ENCODE results near the gene MXD4.

MXD4 gene

GRCh38 chr4:2251795-2252529, 9.9 kb downstream of the MXD4 start:
- Histone ChIP-seq H3K36me3 (ENCODE audit: control insufficient read depth in 1 of 2, insufficient read depth in 2 of 2, low read length in 2 of 2) (peaks cover 23 to 62% of the 10 kb centered on the region in 2 donors), H3K27me3 (ENCODE audit: low read depth, low read length) (no peaks in the 10 kb centered on the region), H3K4me1 (ENCODE audit: control insufficient read depth in 1 of 2, insufficient read depth in 2 of 2, low read length in 2 of 2) (peaks cover 6 to 21% of the 10 kb centered on the region in 2 donors), H3K4me3 (ENCODE audit: low read depth in 1 of 2, low read length in 2 of 2) (no peak overlapping the region), H3K27ac (ENCODE audit: low read length) (no peak overlapping the region), H3K9me3 (ENCODE audit: control insufficient read depth in 1 of 2, low read length in 2 of 2) (no peaks in the 10 kb centered on the region)

- Histone ChIP-seq H3K36me3 (ENCODE audit: control insufficient read depth in 1 of 2, insufficient read depth in 2 of 2, low read length in 2 of 2) (peaks cover 23 to 66% of the 10 kb centered on the region in 2 donors), H3K4me1 (ENCODE audit: control insufficient read depth in 1 of 2, insufficient read depth in 2 of 2, low read length in 2 of 2) (peaks cover 4 to 13% of the 10 kb centered on the region in 2 donors), H3K4me3 (ENCODE audit: low read depth in 1 of 2, low read length in 2 of 2) (no peak overlapping the region), H3K9me3 (ENCODE audit: control insufficient read depth in 1 of 2, low read length in 2 of 2) (no peaks in the 10 kb centered on the region), H3K27ac (ENCODE audit: low read length) (no peak overlapping the region), H3K27me3 (ENCODE audit: low read depth, low read length) (no peaks in the 10 kb centered on the region)
Measured at GRCh38 chr4:2251073-2251794, 10.7 kb downstream of the MXD4 start.

DNA sequence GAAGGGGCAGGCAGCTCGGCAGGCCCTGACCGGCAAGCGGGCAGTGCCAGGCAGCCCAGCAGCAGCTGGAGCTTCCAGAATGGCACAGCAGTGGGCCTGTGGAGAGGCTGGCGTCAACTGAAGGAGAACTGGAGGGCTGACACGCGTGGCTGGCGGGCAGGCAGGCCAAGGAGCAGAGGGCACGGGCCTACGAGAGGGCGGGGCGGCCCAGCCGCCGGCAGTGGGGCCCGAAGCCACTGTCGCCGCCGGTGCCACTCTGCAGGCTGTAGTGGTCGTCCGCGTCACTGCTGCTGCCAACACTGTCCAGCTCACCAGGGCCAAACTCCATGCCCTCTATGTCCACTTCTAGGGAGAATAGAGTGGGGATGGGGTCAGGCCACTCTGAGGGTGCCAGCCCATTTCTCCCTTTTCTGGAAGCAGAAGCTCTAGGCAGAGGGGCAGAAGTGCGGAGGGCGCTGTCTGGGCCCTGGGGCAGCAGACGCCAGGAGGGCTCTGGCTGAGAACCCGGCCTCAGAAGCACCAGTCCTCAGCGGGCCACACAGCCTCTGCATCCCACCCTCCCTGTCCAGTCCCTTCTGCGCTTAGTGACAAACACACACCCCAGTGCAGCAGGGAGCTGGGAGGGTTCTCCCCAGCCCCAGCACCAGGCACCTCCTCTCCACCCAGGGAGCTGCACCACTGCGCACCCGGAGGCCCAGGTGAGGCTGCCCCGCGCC, 11.4 kb downstream of the MXD4 start:
- peaks cover 0 to 7% of the 10 kb centered on the region in 2 donors for H3K4me1 ChIP-seq (ENCODE audit: control insufficient read depth in 1 of 2, insufficient read depth in 2 of 2, low read length in 2 of 2)
- no peak overlapping the region for H3K4me3 ChIP-seq (ENCODE audit: low read depth in 1 of 2, low read length in 2 of 2)
- no peaks in the 10 kb centered on the region for H3K9me3 ChIP-seq (ENCODE audit: control insufficient read depth in 1 of 2, low read length in 2 of 2)
- H3K27me3 ChIP-seq (ENCODE audit: low read depth, low read length), result no peaks in the 10 kb centered on the region
- no peak overlapping the region for H3K27ac ChIP-seq (ENCODE audit: low read length)
- peaks cover 23 to 66% of the 10 kb centered on the region in 2 donors for H3K36me3 ChIP-seq (ENCODE audit: control insufficient read depth in 1 of 2, insufficient read depth in 2 of 2, low read length in 2 of 2)

DNA sequence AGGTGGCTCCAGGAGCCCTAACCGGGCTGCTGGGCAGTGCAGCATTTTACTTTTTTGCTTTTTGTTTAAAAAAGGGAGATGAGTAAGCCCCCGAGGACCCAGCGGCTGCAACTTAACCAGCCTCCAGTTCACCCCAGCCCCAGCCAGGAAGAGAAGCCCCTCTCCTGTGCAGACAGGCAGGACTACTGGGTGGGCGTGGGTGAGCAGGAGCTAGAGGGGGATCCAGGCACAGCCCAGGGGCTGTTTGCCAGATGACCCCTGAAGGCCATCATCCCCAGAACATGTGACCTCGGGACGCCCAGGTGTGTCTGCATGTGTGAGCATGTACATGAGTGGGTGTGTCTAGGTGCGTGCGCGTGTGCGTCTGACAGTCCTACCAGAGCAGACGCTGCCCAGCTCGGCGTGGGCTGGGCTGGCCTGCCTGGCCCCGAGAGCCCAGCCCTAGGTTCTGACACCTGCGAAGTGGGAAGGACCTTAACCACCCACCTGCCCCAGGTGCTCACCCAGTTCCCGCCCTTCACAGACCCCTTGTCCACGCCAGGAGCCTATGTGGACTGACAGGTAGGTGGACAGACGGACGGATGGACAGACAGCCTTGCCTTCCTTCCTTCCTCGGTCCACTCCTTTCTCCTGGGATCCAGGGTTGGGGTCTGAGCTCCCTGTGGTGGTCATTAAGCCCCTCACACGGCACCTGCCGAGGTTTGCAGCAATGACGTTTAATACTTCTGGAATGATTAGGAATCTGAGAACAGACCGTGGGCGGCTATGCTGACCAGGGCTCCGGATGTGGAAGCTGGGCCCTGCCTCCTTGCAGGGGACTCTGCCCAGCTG, 12.2 kb downstream of the MXD4 start:
- H3K27me3 ChIP-seq (ENCODE audit: low read depth, low read length), result no peaks in the 10 kb centered on the region
- no peak overlapping the region for H3K4me3 ChIP-seq (ENCODE audit: low read depth in 1 of 2, low read length in 2 of 2)
- H3K36me3 ChIP-seq (ENCODE audit: control insufficient read depth in 1 of 2, insufficient read depth in 2 of 2, low read length in 2 of 2), result peaks cover 18 to 65% of the 10 kb centered on the region in 2 donors
- peaks cover 0 to 8% of the 10 kb centered on the region in 2 donors for H3K4me1 ChIP-seq (ENCODE audit: control insufficient read depth in 1 of 2, insufficient read depth in 2 of 2, low read length in 2 of 2)
- H3K27ac ChIP-seq (ENCODE audit: low read length), result no peak overlapping the region
- H3K9me3 ChIP-seq (ENCODE audit: control insufficient read depth in 1 of 2, low read length in 2 of 2), result no peaks in the 10 kb centered on the region

GRCh38 chr4:2248821-2249261, 13.1 kb downstream of the MXD4 start:
- H3K4me3 ChIP-seq (ENCODE audit: low read depth in 1 of 2, low read length in 2 of 2), result no peak overlapping the region
- no peak overlapping the region for H3K27ac ChIP-seq (ENCODE audit: low read length)
- no peaks in the 10 kb centered on the region for H3K27me3 ChIP-seq (ENCODE audit: low read depth, low read length)
- no peaks in the 10 kb centered on the region for H3K9me3 ChIP-seq (ENCODE audit: control insufficient read depth in 1 of 2, low read length in 2 of 2)
- peaks cover 12 to 61% of the 10 kb centered on the region in 2 donors for H3K36me3 ChIP-seq (ENCODE audit: control insufficient read depth in 1 of 2, insufficient read depth in 2 of 2, low read length in 2 of 2)
- H3K4me1 ChIP-seq (ENCODE audit: control insufficient read depth in 1 of 2, insufficient read depth in 2 of 2, low read length in 2 of 2), result peaks cover 0 to 15% of the 10 kb centered on the region in 2 donors

GRCh38 chr4:2248044-2248780, 13.7 kb downstream of the MXD4 start:
- H3K4me1 ChIP-seq (ENCODE audit: control insufficient read depth in 1 of 2, insufficient read depth in 2 of 2, low read length in 2 of 2), result peaks cover 3 to 21% of the 10 kb centered on the region in 2 donors
- H3K9me3 ChIP-seq (ENCODE audit: control insufficient read depth in 1 of 2, low read length in 2 of 2), result no peaks in the 10 kb centered on the region
- H3K4me3 ChIP-seq (ENCODE audit: low read depth in 1 of 2, low read length in 2 of 2), result no peak overlapping the region
- peaks cover 8 to 55% of the 10 kb centered on the region in 2 donors for H3K36me3 ChIP-seq (ENCODE audit: control insufficient read depth in 1 of 2, insufficient read depth in 2 of 2, low read length in 2 of 2)
- H3K27me3 ChIP-seq (ENCODE audit: low read depth, low read length), result no peaks in the 10 kb centered on the region
- H3K27ac ChIP-seq (ENCODE audit: low read length), result no peak overlapping the region

GRCh38 chr4:2247128-2248043, 14.5 kb downstream of the MXD4 start:
- H3K4me3 ChIP-seq (ENCODE audit: low read depth in 1 of 2, low read length in 2 of 2), result no peak overlapping the region
- H3K36me3 ChIP-seq (ENCODE audit: control insufficient read depth in 1 of 2, insufficient read depth in 2 of 2, low read length in 2 of 2), result peaks cover 3 to 48% of the 10 kb centered on the region in 2 donors
- H3K27ac ChIP-seq (ENCODE audit: low read length), result no peak overlapping the region
- H3K4me1 ChIP-seq (ENCODE audit: control insufficient read depth in 1 of 2, insufficient read depth in 2 of 2, low read length in 2 of 2), result peaks cover 4 to 21% of the 10 kb centered on the region in 2 donors
- H3K9me3 ChIP-seq (ENCODE audit: control insufficient read depth in 1 of 2, low read length in 2 of 2), result no peaks in the 10 kb centered on the region
- H3K27me3 ChIP-seq (ENCODE audit: low read depth, low read length), result no peaks in the 10 kb centered on the region

DNA sequence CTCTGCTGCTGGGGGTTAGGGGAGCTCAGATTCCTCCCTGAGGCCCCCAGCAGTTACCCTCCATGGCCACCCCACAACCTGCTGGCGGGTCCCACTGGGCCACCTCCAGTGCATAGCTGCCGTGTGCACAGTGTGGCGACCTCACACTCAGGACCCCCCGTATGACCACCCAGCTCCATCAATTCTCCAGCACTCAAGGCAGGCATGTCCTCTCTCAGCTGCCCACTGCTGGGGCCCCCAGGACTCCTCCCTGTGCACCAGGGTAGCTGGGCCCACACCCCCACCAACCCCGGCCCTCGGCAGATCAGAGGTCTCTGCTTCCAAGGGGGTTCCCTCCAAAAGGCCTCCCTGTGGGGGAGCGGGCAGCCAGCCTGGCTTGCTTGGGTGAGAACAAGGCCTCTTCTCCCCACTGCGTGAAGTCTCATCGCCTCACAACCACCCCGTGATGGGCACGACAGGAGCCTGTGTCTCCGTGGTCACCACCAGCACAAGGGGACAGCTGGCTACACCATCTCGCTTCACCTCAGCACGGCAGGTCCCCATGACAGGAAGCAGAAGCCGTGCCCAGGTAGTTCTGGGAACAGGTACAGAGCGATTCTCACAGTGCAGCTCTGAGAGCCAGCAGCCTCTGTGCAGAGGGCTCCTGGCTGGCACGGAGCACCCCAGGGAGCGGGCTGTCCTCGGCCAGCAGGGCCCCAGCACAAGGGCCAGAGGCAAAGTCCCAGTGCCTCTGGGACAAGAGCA, 15.4 kb downstream of the MXD4 start:
- H3K9me3 ChIP-seq (ENCODE audit: control insufficient read depth in 1 of 2, low read length in 2 of 2), result no peaks in the 10 kb centered on the region
- H3K27ac ChIP-seq (ENCODE audit: low read length), result no peak overlapping the region
- no peak overlapping the region for H3K4me3 ChIP-seq (ENCODE audit: low read depth in 1 of 2, low read length in 2 of 2)
- peaks cover 3 to 39% of the 10 kb centered on the region in 2 donors for H3K36me3 ChIP-seq (ENCODE audit: control insufficient read depth in 1 of 2, insufficient read depth in 2 of 2, low read length in 2 of 2)
- no peaks in the 10 kb centered on the region for H3K27me3 ChIP-seq (ENCODE audit: low read depth, low read length)
- peaks cover 4 to 21% of the 10 kb centered on the region in 2 donors for H3K4me1 ChIP-seq (ENCODE audit: control insufficient read depth in 1 of 2, insufficient read depth in 2 of 2, low read length in 2 of 2)

- peaks cover 2 to 33% of the 10 kb centered on the region in 2 donors for H3K36me3 ChIP-seq (ENCODE audit: control insufficient read depth in 1 of 2, insufficient read depth in 2 of 2, low read length in 2 of 2)
- H3K27me3 ChIP-seq (ENCODE audit: low read depth, low read length), result no peaks in the 10 kb centered on the region
- H3K27ac ChIP-seq (ENCODE audit: low read length), result no peak overlapping the region
Measured at GRCh38 chr4:2245787-2246275, 16.1 kb downstream of the MXD4 start.

More at GRCh38 chr4:2245787-2246275, 16.1 kb downstream of the MXD4 start:
- H3K4me1 ChIP-seq (ENCODE audit: control insufficient read depth in 1 of 2, insufficient read depth in 2 of 2, low read length in 2 of 2), result peaks cover 6 to 26% of the 10 kb centered on the region in 2 donors
- H3K4me3 ChIP-seq (ENCODE audit: low read depth in 1 of 2, low read length in 2 of 2), result no peak overlapping the region
- no peaks in the 10 kb centered on the region for H3K9me3 ChIP-seq (ENCODE audit: control insufficient read depth in 1 of 2, low read length in 2 of 2)

Measured in muscle layer of duodenum (tissue), 2 donors.